T47D (cell line): ENCODE measurements around the gene SNCG.
"Not testable (repeated sequence)": the region's sequence is repeated elsewhere in the genome, so short reads cannot be mapped to it uniquely, and the experiment has no call there.

ENCODE experiments used
- DNase-seq, 2 experiments: peaks; one replicate each; pipeline versions ENCODE4 v3.0.0 to v3.0.0-alpha.2; 2011 to 2012; ENCODE audit warnings: low read depth in 1 of 2, low spot score in 1 of 2
- JUND ChIP-seq: IDR thresholded peaks from 2 replicates; pipeline ENCODE4 v1.6.1; 2012; ENCODE audit warnings: low read depth
- in situ Hi-C: cut with HindIII; loops from 2 replicates; pipeline ENCODE4 v1.10.0; 2016; ENCODE audit warnings: low sequenced_read_pairs, low pct_unique_long_range_greater_than_20kb

Gene SNCG

GRCh38 chr10:86979296-86979818, 21.0 kb downstream of the SNCG start:
- TF ChIP-seq JUND = no peak
- no peak for DNase-seq
- in situ Hi-C loops = no loop called here

- in situ Hi-C loops = no loop called here
- TF ChIP-seq JUND = no peak
- DNase-seq = no peak
These were observed 21.6 kb downstream of the SNCG start for GRCh38 chr10:86979977-86980448.

DNA sequence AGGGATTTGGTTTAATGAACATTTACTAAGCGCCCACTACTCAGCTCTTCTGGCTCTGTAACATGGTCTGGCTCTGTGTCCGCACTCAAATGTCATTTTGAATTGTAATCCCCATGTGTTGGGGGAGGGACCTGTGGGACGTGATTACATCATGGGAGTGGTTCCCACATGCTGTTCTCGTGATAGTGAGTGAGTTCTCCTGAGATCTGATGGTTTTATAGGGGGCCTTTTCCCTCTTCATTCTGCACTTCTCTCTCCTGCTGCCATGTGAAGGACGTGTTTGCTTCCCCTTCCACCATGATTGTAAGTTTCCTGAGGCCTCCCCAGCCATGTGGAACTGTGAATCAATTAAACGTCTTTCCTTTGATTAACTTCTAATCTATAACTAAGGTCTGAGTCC, 22.6 kb downstream of the SNCG start:
- in situ Hi-C loops, DNase-seq: not testable (repeated sequence)

DNA sequence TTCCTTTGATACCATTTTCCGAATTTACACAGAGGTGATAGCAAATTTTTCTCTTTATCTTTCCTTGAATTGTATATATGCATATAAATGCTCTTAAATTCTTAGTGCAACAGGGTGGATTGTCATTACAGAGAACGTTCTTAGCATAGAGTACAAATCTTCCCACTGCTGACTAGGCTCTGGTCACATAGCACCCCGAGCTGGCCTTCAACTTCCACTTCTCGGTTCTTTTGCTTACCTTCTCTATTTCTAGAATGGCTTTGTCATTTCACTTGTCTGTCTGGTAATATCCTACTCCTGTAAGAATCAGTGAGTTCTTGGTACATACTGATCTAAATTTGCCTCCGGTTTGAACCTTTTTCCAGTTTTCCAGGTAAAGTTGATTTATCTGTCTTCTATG, 23.3 kb downstream of the SNCG start:
- no peak for DNase-seq
- TF ChIP-seq JUND = no peak
- in situ Hi-C loops = no loop called here

GRCh38 chr10:86984498-86984897, 26.1 kb downstream of the SNCG start:
- in situ Hi-C loops, DNase-seq: not testable (repeated sequence)

DNA sequence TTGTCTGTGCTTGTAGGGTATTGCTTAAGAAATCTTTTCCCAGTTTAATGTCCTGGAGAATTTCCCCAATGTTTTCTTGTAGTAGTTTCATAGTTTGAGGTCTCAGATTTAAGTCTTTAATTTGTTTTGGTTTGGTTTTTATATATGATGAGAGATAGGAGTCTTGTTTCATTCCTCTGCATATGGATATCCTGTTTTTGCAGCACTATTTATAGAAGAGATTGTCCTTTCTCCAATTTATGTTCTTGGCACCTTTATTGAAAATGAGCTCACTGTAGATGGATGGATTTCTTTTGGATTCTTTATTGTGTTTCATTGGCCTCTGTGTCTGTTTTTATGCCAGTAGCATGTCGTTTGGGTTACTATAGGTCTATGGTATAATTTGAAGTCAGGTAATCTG, 30.1 kb downstream of the SNCG start:
- in situ Hi-C loops = no loop called here
- DNase-seq = no peak
- no peak for TF ChIP-seq JUND

DNA sequence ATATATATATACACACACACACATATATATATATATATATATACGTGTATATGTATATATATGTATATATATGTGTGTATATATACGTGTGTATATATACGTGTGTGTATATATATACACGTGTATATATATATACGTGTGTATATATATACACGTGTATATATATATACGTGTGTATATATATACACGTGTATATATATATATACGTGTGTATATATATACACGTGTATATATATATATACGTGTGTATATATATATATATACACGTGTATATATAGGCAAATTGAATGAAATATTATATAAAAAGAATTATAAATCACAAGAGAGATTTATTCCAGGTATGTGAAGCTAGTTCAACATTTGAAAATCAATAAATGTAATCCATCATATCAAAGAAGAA, 33.0 kb downstream of the SNCG start:
- in situ Hi-C loops, DNase-seq: not testable (repeated sequence)

- no peak for TF ChIP-seq JUND
- DNase-seq = no peak
- in situ Hi-C loops = no loop called here
These were observed 34.1 kb downstream of the SNCG start for GRCh38 chr10:86992456-86992855.

- DNase-seq = no peak
These were observed 34.5 kb downstream of the SNCG start for GRCh38 chr10:86992929-86993328.

GRCh38 chr10:86999802-87000403, 41.5 kb downstream of the SNCG start:
- DNase-seq = not testable (repeated sequence)

More at GRCh38 chr10:86992929-86993328, 34.5 kb downstream of the SNCG start:
- TF ChIP-seq JUND = no peak
- in situ Hi-C loops = no loop called here

DNA sequence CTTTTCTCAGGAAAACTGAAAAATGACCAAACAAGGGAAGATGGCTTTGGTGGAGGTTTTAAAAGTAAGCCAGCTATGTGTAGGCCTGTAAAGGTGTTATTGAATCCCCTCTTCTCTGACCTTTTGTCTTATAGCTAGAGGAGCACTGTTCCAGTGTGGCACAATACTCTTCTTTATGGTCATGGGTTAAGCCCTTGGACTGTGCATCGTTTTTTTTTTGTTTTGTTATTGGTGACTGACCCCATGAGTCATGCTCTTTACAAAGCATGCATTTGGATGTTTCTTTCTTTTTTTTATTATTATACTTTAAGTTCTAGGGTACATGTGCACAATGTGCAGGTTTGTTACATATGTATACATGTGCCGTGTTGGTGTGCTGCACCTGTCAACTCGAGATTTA, 42.1 kb downstream of the SNCG start:
- TF ChIP-seq JUND = no peak
- DNase-seq = no peak
- in situ Hi-C loops = no loop called here

More at GRCh38 chr10:86999802-87000403, 41.5 kb downstream of the SNCG start:
- in situ Hi-C loops = not testable (repeated sequence)

DNA sequence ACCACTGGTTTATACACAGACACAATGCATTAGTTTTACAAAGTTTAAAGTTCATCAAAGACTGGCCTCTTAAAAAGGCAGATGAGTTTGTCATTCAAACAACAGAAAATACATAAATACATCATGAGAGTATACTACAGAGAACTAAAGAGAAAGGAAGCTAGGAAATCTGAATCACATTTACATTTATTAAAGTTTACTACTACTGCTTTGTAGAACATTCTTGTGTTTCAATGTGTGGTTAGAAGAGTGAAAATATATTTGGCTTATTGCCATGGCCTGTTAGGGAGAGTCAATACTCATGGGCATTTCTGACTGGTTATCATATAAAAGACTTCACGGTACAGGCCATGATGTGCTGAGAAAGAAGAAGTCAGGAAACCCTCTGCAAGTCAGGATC, 48.7 kb downstream of the SNCG start:
- not testable (repeated sequence) for DNase-seq

DNA sequence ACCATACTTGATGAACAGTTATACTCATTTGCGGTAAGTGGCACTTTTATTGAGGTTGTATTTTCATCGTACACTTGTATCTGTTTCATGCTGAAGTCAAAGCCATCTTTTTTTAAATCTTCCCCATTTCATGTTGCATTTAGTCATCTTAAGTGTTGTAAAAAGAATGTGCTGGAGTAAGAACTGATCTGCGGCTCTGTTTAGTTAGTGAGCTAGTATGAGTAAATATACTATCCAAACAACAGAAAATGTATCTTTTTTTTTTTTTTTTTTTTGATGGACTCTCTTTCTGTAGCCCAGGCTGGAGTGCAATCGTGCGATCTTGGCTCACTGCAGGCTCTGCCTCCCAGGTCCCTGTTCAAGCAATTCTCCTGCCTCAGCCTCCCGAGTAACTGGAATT, 49.3 kb downstream of the SNCG start:
- in situ Hi-C loops = not testable (repeated sequence)
- peak in 1 of 2 experiments; percentile 42 for DNase-seq

More for the DNA sequence above, 48.7 kb downstream of the SNCG start:
- in situ Hi-C loops = not testable (repeated sequence)

GRCh38 chr10:87008303-87008702, 49.9 kb downstream of the SNCG start:
- DNase-seq = peak in 1 of 2 experiments; percentile 94
- in situ Hi-C loops = not testable (repeated sequence)

DNA sequence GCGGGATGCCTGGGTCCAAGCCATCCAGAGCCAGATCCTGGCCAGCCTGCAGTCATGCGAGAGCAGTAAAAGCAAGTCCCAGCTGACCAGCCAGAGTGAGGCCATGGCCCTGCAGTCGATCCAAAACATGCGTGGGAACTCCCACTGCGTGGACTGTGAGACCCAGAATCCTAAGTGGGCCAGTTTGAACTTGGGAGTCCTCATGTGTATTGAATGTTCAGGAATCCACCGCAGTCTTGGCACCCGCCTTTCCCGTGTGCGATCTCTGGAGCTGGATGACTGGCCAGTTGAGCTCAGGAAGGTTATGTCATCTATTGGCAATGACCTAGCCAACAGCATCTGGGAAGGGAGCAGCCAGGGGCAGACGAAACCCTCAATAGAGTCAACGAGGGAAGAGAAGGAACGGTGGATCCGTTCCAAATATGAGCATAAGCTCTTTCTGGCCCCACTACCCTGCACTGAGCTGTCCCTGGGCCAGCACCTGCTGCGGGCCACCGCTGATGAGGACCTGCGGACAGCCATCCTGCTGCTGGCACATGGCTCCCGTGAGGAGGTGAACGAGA, 50.8 kb downstream of the SNCG start:
- in situ Hi-C loops, DNase-seq: not testable (repeated sequence)
